ENCODE results near the gene CBX2. TPM values are rescaled to one million over a fixed set of nuclear protein-coding genes. Genes with fewer than 3 reads are reported as not detected.
"Not testable (repeated sequence)": the region's sequence is repeated elsewhere in the genome, so short reads cannot be mapped to it uniquely, and the experiment has no call there.

CBX2 gene
- polyA plus RNA-seq, 3 donors, result 20.3 to 21.3 (median 20.9) TPM

GRCh38 chr17:79742589-79742918 is 35.4 kb upstream of the CBX2 start:
- DNase-seq (ENCODE audit: low read depth in 3 of 3, low spot score in 2 of 3), result no peak

- DNase-seq (ENCODE audit: low read depth in 3 of 3, low spot score in 2 of 3), result no peak
These were observed 34.9 kb upstream of the CBX2 start for GRCh38 chr17:79742951-79743476.

GRCh38 chr17:79743614-79744013 is 34.3 kb upstream of the CBX2 start:
- no peak for DNase-seq (ENCODE audit: low read depth in 3 of 3, low spot score in 2 of 3)

- no peak for DNase-seq (ENCODE audit: low read depth in 3 of 3, low spot score in 2 of 3)
These were observed 32.3 kb upstream of the CBX2 start for GRCh38 chr17:79745641-79746105.

- no peak for DNase-seq (ENCODE audit: low read depth in 3 of 3, low spot score in 2 of 3)
These were observed 30.9 kb upstream of the CBX2 start for GRCh38 chr17:79746889-79747507.

GRCh38 chr17:79747508-79748294 is 30.2 kb upstream of the CBX2 start:
- no peak for DNase-seq (ENCODE audit: low read depth in 3 of 3, low spot score in 2 of 3)

- no peak for DNase-seq (ENCODE audit: low read depth in 3 of 3, low spot score in 2 of 3)
These were observed 29.5 kb upstream of the CBX2 start for GRCh38 chr17:79748295-79749099.

GRCh38 chr17:79749156-79749815 is 28.7 kb upstream of the CBX2 start:
- DNase-seq (ENCODE audit: low read depth in 3 of 3, low spot score in 2 of 3), result no peak

- DNase-seq (ENCODE audit: low read depth in 3 of 3, low spot score in 2 of 3), result no peak
These were observed 28.0 kb upstream of the CBX2 start for GRCh38 chr17:79749958-79750357.

- DNase-seq (ENCODE audit: low read depth in 3 of 3, low spot score in 2 of 3), result no peak
These were observed 27.1 kb upstream of the CBX2 start for GRCh38 chr17:79750650-79751545.

GRCh38 chr17:79752175-79752574 is 25.8 kb upstream of the CBX2 start:
- no peak for DNase-seq (ENCODE audit: low read depth in 3 of 3, low spot score in 2 of 3)

GRCh38 chr17:79754370-79754769 is 23.6 kb upstream of the CBX2 start:
- DNase-seq (ENCODE audit: low read depth in 3 of 3, low spot score in 2 of 3), result no peak

- not testable (repeated sequence) for DNase-seq (ENCODE audit: low read depth in 3 of 3, low spot score in 2 of 3)
These were observed 23.0 kb upstream of the CBX2 start for GRCh38 chr17:79754903-79755302.

- no peak for DNase-seq (ENCODE audit: low read depth in 3 of 3, low spot score in 2 of 3)
These were observed 22.4 kb upstream of the CBX2 start for GRCh38 chr17:79755591-79755990.

GRCh38 chr17:79757140-79757745 is 20.7 kb upstream of the CBX2 start:
- DNase-seq (ENCODE audit: low read depth in 3 of 3, low spot score in 2 of 3), result no peak

GRCh38 chr17:79758271-79758670 is 19.7 kb upstream of the CBX2 start:
- DNase-seq (ENCODE audit: low read depth in 3 of 3, low spot score in 2 of 3), result no peak

GRCh38 chr17:79760197-79760906 is 17.6 kb upstream of the CBX2 start:
- DNase-seq (ENCODE audit: low read depth in 3 of 3, low spot score in 2 of 3), result no peak

- DNase-seq (ENCODE audit: low read depth in 3 of 3, low spot score in 2 of 3), result no peak
These were observed 15.9 kb upstream of the CBX2 start for GRCh38 chr17:79761894-79762589.
